ENCODE data around the gene MRPL27.

GRCh38 chr17:50338645-50339044, 34.3 kb downstream of the MRPL27 start:
- TF ChIP-seq, protein P1, sequence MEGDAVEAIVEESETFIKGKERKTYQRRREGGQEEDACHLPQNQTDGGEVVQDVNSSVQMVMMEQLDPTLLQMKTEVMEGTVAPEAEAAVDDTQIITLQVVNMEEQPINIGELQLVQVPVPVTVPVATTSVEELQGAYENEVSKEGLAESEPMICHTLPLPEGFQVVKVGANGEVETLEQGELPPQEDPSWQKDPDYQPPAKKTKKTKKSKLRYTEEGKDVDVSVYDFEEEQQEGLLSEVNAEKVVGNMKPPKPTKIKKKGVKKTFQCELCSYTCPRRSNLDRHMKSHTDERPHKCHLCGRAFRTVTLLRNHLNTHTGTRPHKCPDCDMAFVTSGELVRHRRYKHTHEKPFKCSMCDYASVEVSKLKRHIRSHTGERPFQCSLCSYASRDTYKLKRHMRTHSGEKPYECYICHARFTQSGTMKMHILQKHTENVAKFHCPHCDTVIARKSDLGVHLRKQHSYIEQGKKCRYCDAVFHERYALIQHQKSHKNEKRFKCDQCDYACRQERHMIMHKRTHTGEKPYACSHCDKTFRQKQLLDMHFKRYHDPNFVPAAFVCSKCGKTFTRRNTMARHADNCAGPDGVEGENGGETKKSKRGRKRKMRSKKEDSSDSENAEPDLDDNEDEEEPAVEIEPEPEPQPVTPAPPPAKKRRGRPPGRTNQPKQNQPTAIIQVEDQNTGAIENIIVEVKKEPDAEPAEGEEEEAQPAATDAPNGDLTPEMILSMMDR (conservative IDR thresholded peaks at IDR 0.05; ENCODE audit: low read depth, low read length), result no peak
- TF ChIP-seq RCOR1 (IDR thresholded peaks at IDR 0.05; ENCODE audit: insufficient replicate concordance, low read length) (no peak), POLR2A (IDR thresholded peaks at IDR 0.05; ENCODE audit: low read depth, low read length) (no peak)
- TF ChIP-seq, protein P2, sequence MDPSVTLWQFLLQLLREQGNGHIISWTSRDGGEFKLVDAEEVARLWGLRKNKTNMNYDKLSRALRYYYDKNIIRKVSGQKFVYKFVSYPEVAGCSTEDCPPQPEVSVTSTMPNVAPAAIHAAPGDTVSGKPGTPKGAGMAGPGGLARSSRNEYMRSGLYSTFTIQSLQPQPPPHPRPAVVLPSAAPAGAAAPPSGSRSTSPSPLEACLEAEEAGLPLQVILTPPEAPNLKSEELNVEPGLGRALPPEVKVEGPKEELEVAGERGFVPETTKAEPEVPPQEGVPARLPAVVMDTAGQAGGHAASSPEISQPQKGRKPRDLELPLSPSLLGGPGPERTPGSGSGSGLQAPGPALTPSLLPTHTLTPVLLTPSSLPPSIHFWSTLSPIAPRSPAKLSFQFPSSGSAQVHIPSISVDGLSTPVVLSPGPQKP (IDR thresholded peaks at IDR 0.05; ENCODE audit: borderline replicate concordance, low read depth, low read length), result no peak
